Stomach (tissue), 4 donors: ENCODE results near the gene CFAP299.

Experiments used
- CTCF ChIP-seq, 7 experiments: fragments of 450-650 bp in 4 of 7; fragments of 200-600 bp in 3 of 7; sonication (generic) in 3 of 7; IDR thresholded peaks; one replicate each; pipeline ENCODE4 v1.5.1; 2016 to 2019; ENCODE audit warnings: antibody characterized with exemption in 7 of 7, control low read depth in 2 of 7, mild to moderate bottlenecking in 1 of 7
- POLR2A ChIP-seq, 4 donors: fragments of 450-650 bp; IDR thresholded peaks; one replicate each; pipeline ENCODE4 v1.6.1; 2016; ENCODE audit warnings: antibody characterized with exemption in 4 of 4, control low read depth in 2 of 4, mild to moderate bottlenecking in 1 of 4, moderate library complexity in 1 of 4

- TF ChIP-seq CTCF (IDR thresholded peaks at IDR 0.05), result no peak
- no peak for TF ChIP-seq POLR2A (IDR thresholded peaks at IDR 0.05)
Observed at GRCh38 chr4:80787306-80787705, 451.8 kb downstream of the CFAP299 start.
